ENCODE measurements around the gene RAB31. TPM values are rescaled to one million over a fixed set of nuclear protein-coding genes. Genes with fewer than 3 reads are reported as not detected.
A peak's percentile ranks its signal among the peaks of the same experiment; 100 is the strongest.

The RAB31 gene
- total RNA-seq, 1 experiment from 2014 or later = 9.5 TPM

- DNase-seq = no peak
- ChIA-PET POLR2A (no interaction called here), CTCF (interaction anchor here (1.0 kb wide), 1 partner anchor 10 kb away, joined by 4 read pairs; no protein-coding TSS in a partner anchor)
- no peak overlapping the region for H3K4me3 ChIP-seq (ENCODE audit: low read depth, low read length)
- Mint-ChIP-seq H3K4me3 (ENCODE audit: unreplicated experiment) (no peak overlapping the region), H3K9me3 (ENCODE audit: unreplicated experiment) (no peaks in the 10 kb centered on the region), H3K36me3 (ENCODE audit: insufficient read depth, unreplicated experiment) (peaks cover 4% of the 10 kb centered on the region), H3K27ac (ENCODE audit: unreplicated experiment) (peak overlapping the region; percentile 66), H3K4me1 (ENCODE audit: low read depth, unreplicated experiment) (peaks cover 16% of the 10 kb centered on the region), H3K27me3 (ENCODE audit: insufficient read depth, unreplicated experiment) (no peaks in the 10 kb centered on the region)
- no TSS peak for BruUV-seq (replicated peaks)
- no peaks in the 10 kb centered on the region for H3K36me3 ChIP-seq (ENCODE audit: control insufficient read depth, insufficient read depth, low read length)
- H3K9me3 ChIP-seq = no peaks in the 10 kb centered on the region
- intact Hi-C loops (cut with micrococcal nuclease; ENCODE audit: unreplicated experiment) = loop anchor here (5.0 kb wide), 1 partner anchor 138 kb away; no protein-coding TSS in a partner anchor
- H3K27me3 ChIP-seq (replicated peaks; ENCODE audit: control insufficient read depth, insufficient read depth, low read length) = no peaks in the 10 kb centered on the region
- no peak for TF ChIP-seq CTCF (IDR thresholded peaks at IDR 0.05; ENCODE audit: insufficient read depth in 1 of 2, low read depth in 1 of 2, low read length in 1 of 2, severe bottlenecking in 1 of 2, unreplicated experiment in 1 of 2)
- H3K4me1 ChIP-seq = peaks cover 47% of the 10 kb centered on the region
Observed at GRCh38 chr18:9739516-9739915, 31.4 kb downstream of the RAB31 start.

GRCh38 chr18:9740071-9740470, 32.0 kb downstream of the RAB31 start:
- Histone ChIP-seq H3K36me3 (ENCODE audit: control insufficient read depth, insufficient read depth, low read length) (no peaks in the 10 kb centered on the region), H3K9me3 (no peaks in the 10 kb centered on the region), H3K4me1 (peaks cover 46% of the 10 kb centered on the region), H3K4me3 (ENCODE audit: low read depth, low read length) (no peak overlapping the region), H3K27me3 (replicated peaks; ENCODE audit: control insufficient read depth, insufficient read depth, low read length) (no peaks in the 10 kb centered on the region)
- BruUV-seq (replicated peaks) = no TSS peak
- no peak for DNase-seq
- Mint-ChIP-seq H3K4me3 (ENCODE audit: unreplicated experiment) (no peak overlapping the region), H3K9me3 (ENCODE audit: unreplicated experiment) (no peaks in the 10 kb centered on the region), H3K4me1 (ENCODE audit: low read depth, unreplicated experiment) (peaks cover 14% of the 10 kb centered on the region), H3K27me3 (ENCODE audit: insufficient read depth, unreplicated experiment) (no peaks in the 10 kb centered on the region), H3K36me3 (ENCODE audit: insufficient read depth, unreplicated experiment) (no peaks in the 10 kb centered on the region), H3K27ac (ENCODE audit: unreplicated experiment) (no peak overlapping the region)
- no peak for TF ChIP-seq CTCF (IDR thresholded peaks at IDR 0.05; ENCODE audit: insufficient read depth in 1 of 2, low read depth in 1 of 2, low read length in 1 of 2, severe bottlenecking in 1 of 2, unreplicated experiment in 1 of 2)
- POLR2A ChIA-PET = no interaction called here
- CTCF ChIA-PET = interaction anchor here (1.0 kb wide), 1 partner anchor 10 kb away, joined by 4 read pairs; no protein-coding TSS in a partner anchor
- intact Hi-C loops (cut with micrococcal nuclease; ENCODE audit: unreplicated experiment) = no loop called here

DNA sequence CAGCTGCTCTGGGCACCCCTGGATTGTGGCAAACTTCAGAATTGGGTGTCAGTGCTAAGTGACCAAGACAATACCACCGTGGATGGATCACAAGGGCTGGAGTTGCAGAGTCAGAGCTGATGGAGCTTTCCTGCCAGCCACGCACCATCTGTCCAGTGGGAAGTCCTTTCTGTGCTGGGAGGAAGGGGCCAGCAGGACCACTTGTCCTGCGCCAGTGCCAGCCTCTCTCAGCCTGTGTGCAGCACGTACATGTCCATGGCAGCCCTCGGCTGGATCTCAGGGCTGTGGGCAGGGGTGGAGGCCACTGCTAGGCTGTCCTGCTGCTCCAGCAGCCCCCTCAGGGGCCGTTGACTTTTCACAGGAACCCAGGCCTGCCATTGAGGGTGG, 33.3 kb downstream of the RAB31 start:
- ChIA-PET CTCF (no interaction called here), POLR2A (no interaction called here)
- H3K27me3 Mint-ChIP-seq (ENCODE audit: insufficient read depth, unreplicated experiment) = no peaks in the 10 kb centered on the region
- no peaks in the 10 kb centered on the region for H3K9me3 Mint-ChIP-seq (ENCODE audit: unreplicated experiment)
- Histone ChIP-seq H3K4me3 (ENCODE audit: low read depth, low read length) (no peak overlapping the region), H3K4me1 (peaks cover 32% of the 10 kb centered on the region), H3K36me3 (ENCODE audit: control insufficient read depth, insufficient read depth, low read length) (no peaks in the 10 kb centered on the region), H3K9me3 (no peaks in the 10 kb centered on the region), H3K27me3 (replicated peaks; ENCODE audit: control insufficient read depth, insufficient read depth, low read length) (no peaks in the 10 kb centered on the region)
- H3K36me3 Mint-ChIP-seq (ENCODE audit: insufficient read depth, unreplicated experiment) = no peaks in the 10 kb centered on the region
- intact Hi-C loops (cut with micrococcal nuclease; ENCODE audit: unreplicated experiment) = no loop called here
- peaks cover 14% of the 10 kb centered on the region for H3K4me1 Mint-ChIP-seq (ENCODE audit: low read depth, unreplicated experiment)
- BruUV-seq (replicated peaks) = no TSS peak
- H3K27ac Mint-ChIP-seq (ENCODE audit: unreplicated experiment) = no peak overlapping the region
- DNase-seq = no peak
- H3K4me3 Mint-ChIP-seq (ENCODE audit: unreplicated experiment) = no peak overlapping the region
- TF ChIP-seq CTCF (IDR thresholded peaks at IDR 0.05; ENCODE audit: insufficient read depth in 1 of 2, low read depth in 1 of 2, low read length in 1 of 2, severe bottlenecking in 1 of 2, unreplicated experiment in 1 of 2) = no peak
